Spleen (tissue), 7 donors: ENCODE measurements around the gene DUSP22.

Experiments
- CTCF ChIP-seq, 11 experiments: fragments of 200-600 bp in 7 of 11; fragments of 450-650 bp in 4 of 11; sonication (generic) in 4 of 11; IDR thresholded peaks in 8 of 11; conservative IDR thresholded peaks in 3 of 11; 1 replicate in 7 of 11; 2 replicates in 4 of 11; pipeline versions ENCODE4 v1.4.0 to v1.8.0; 2016 to 2021; ENCODE audit warnings: antibody characterized with exemption in 11 of 11, inconsistent platforms in 4 of 11, mild to moderate bottlenecking in 1 of 11
- POLR2A ChIP-seq, 3 donors: fragments of 450-650 bp; IDR thresholded peaks; one replicate each; pipeline ENCODE4 v1.5.1; 2017; ENCODE audit warnings: antibody characterized with exemption in 3 of 3, mild to moderate bottlenecking in 1 of 3
- POLR2AphosphoS5 ChIP-seq, 3 donors: sonication (generic); formaldehyde crosslinking; IDR thresholded peaks; one replicate each; pipeline ENCODE4 v1.5.1; 2017; ENCODE audit warnings: antibody characterized with exemption in 3 of 3
- donor health status: DM: no; HTN: no; CAD: no; lungs with moderate emphysema.
- donor health status: DM: no; HTN: no; CAD: no.
- donor health status: DM: no; HTN: no; CAD: no.

DNA sequence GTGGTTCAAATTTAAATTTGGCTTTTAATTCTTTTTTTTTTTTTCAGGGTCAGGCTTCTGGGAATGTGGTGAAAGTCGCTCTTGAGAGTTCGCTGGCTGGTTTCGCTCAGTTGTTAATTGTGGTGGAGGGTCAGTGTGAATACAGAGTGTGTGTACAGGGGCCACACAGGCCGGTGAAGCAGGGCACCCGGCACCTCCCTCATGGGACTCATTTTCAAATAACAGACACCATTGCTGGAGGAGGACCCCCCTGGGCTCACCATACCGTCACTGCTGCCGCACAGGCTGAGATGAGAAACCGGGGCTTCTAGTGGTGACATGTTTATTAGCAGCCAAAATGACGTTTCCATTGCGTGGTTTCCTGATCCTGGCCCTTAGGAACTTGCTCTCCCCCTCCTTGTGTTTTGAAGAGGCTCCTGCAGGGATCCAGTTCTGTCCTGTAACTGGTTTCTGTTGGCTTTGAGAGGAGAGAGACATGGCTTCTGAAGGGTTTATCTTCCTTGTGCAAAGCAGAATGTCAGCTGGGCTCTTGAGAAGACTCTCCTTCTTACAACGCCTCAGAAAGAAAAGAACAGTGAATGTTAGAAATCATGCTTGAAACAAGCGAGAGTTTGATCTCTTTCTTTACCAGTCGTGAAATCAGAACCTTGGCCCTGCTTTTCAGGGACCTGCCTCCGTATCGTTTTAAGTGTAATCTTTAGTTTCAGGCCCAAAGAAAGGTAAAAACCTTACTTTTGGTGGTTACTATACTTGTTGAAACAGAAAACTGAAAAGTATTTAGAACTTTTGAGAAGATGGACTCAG is 37.8 kb downstream of the DUSP22 start:
- TF ChIP-seq POLR2AphosphoS5 (IDR thresholded peaks at IDR 0.05) = no peak
- no peak for TF ChIP-seq CTCF (IDR thresholded peaks at IDR 0.05 in 8 of 11, conservative IDR thresholded peaks at IDR 0.05 in 3 of 11)
- TF ChIP-seq POLR2A (IDR thresholded peaks at IDR 0.05) = no peak
